NCI-H1105 (cell line): ENCODE data around the gene RFC2.
"Not testable (repeated sequence)": the region's sequence is repeated elsewhere in the genome, so short reads cannot be mapped to it uniquely, and the experiment has no call there.

Experiments used
- DNase-seq: peaks from one replicate; lab custom pipeline; 2025; lab: John Stamatoyannopoulos, UW

RFC2 gene

GRCh38 chr7:74217455-74218342, 36.5 kb downstream of the RFC2 start:
- no peak for DNase-seq

GRCh38 chr7:74216361-74216761, 37.8 kb downstream of the RFC2 start:
- no peak for DNase-seq

GRCh38 chr7:74215921-74216320, 38.3 kb downstream of the RFC2 start:
- DNase-seq, result no peak

GRCh38 chr7:74214816-74215630, 39.2 kb downstream of the RFC2 start:
- no peak for DNase-seq

GRCh38 chr7:74212661-74213060, 41.5 kb downstream of the RFC2 start:
- DNase-seq, result no peak

- DNase-seq, result not testable (repeated sequence)
Observed at GRCh38 chr7:74208241-74208640, 46.0 kb downstream of the RFC2 start.

GRCh38 chr7:74207586-74207985, 46.6 kb downstream of the RFC2 start:
- DNase-seq, result no peak

- peak; percentile 41 for DNase-seq
Observed at GRCh38 chr7:74206589-74207120, 47.5 kb downstream of the RFC2 start.

- not testable (repeated sequence) for DNase-seq
Observed at GRCh38 chr7:74206052-74206451, 48.1 kb downstream of the RFC2 start.

- DNase-seq, result no peak
Observed at GRCh38 chr7:74203956-74204618, 50.1 kb downstream of the RFC2 start.

- DNase-seq, result no peak
Observed at GRCh38 chr7:74202841-74203556, 51.2 kb downstream of the RFC2 start.

- no peak for DNase-seq
Observed at GRCh38 chr7:74199551-74200355, 54.4 kb downstream of the RFC2 start.

- DNase-seq, result no peak
Observed at GRCh38 chr7:74197449-74198124, 56.6 kb downstream of the RFC2 start.

GRCh38 chr7:74195968-74196654, 58.1 kb downstream of the RFC2 start:
- not testable (repeated sequence) for DNase-seq

GRCh38 chr7:74195139-74195860, 58.9 kb downstream of the RFC2 start:
- DNase-seq, result not testable (repeated sequence)

GRCh38 chr7:74194686-74195085, 59.5 kb downstream of the RFC2 start:
- DNase-seq, result no peak

GRCh38 chr7:74193913-74194312, 60.3 kb downstream of the RFC2 start:
- DNase-seq, result no peak

- DNase-seq, result no peak
Observed at GRCh38 chr7:74193054-74193453, 61.1 kb downstream of the RFC2 start.

GRCh38 chr7:74191231-74191630, 63.0 kb downstream of the RFC2 start:
- DNase-seq, result no peak
